GM23338 (cell line): Measurements from ENCODE around the gene SIRPB1. TPM values are rescaled to one million over a fixed set of nuclear protein-coding genes. Genes with fewer than 3 reads are reported as not detected.

Experiments
- ATAC-seq: fragments of 200-7000 bp; cut with Tn5 transposase; 3 replicates; pipeline ENCODE4 v1.9.1; 2020
- DNase-seq: peaks from one replicate; pipeline ENCODE4 v3.0.0-alpha.2; 2015; ENCODE audit warnings: low spot score
- H2AFZ ChIP-seq: fragments of 200-600 bp; sonication (generic); 2 replicates; pipeline ENCODE4 v1.8.0; 2016; ENCODE audit warnings: antibody characterized with exemption, mild to moderate bottlenecking, moderate library complexity
- H3F3A ChIP-seq: fragments of 200-600 bp; sonication (generic); replicated peaks from 2 replicates; pipeline ENCODE4 v1.8.0; 2017; ENCODE audit warnings: antibody characterized with exemption, mixed run types, low read depth
- H3K27ac ChIP-seq: fragments of 200-600 bp; sonication (generic); 2 replicates; pipeline ENCODE4 v1.6.1; 2016; ENCODE audit warnings: low read depth
- H3K27me3 ChIP-seq: fragments of 200-600 bp; sonication (generic); 2 replicates; pipeline ENCODE4 v1.8.0; 2016; ENCODE audit warnings: mild to moderate bottlenecking, mixed run types, moderate library complexity; ENCODE audit not compliant: insufficient read depth
- H3K36me3 ChIP-seq: fragments of 200-600 bp; sonication (generic); 2 replicates; pipeline ENCODE4 v1.8.0; 2016; ENCODE audit warnings: mild to moderate bottlenecking; ENCODE audit not compliant: insufficient read depth
- H3K4me1 ChIP-seq: fragments of 200-600 bp; sonication (generic); 2 replicates; pipeline ENCODE4 v1.8.0; 2016; ENCODE audit warnings: mild to moderate bottlenecking, moderate library complexity; ENCODE audit not compliant: insufficient read depth
- H3K4me2 ChIP-seq: fragments of 200-600 bp; sonication (generic); 2 replicates; pipeline ENCODE4 v1.7.1; 2017; ENCODE audit warnings: mixed run types
- H3K4me3 ChIP-seq: fragments of 200-600 bp; sonication (generic); 2 replicates; pipeline ENCODE4 v1.6.1; 2016; ENCODE audit warnings: mixed run types
- H3K79me2 ChIP-seq: fragments of 200-600 bp; sonication (generic); replicated peaks from 2 replicates; pipeline ENCODE4 v1.8.0; 2017; ENCODE audit warnings: mild to moderate bottlenecking; ENCODE audit not compliant: insufficient read depth
- H3K9me2 ChIP-seq: fragments of 200-600 bp; sonication (generic); 2 replicates; pipeline ENCODE4 v1.8.0; 2017; ENCODE audit not compliant: insufficient read depth
- H4K20me1 ChIP-seq: fragments of 200-600 bp; sonication (generic); replicated peaks from 2 replicates; pipeline ENCODE4 v1.8.0; 2017; ENCODE audit warnings: mild to moderate bottlenecking; ENCODE audit not compliant: insufficient read depth
- H3K27ac Mint-ChIP-seq: 2 replicates; pipeline ENCODE4 v1.8.0; 2020; ENCODE audit warnings: inconsistent platforms, mild to moderate bottlenecking, moderate library complexity, mixed read lengths
- H3K27me3 Mint-ChIP-seq: 3 replicates; pipeline ENCODE4 v1.8.0; 2022; ENCODE audit warnings: low read depth, mild to moderate bottlenecking, moderate library complexity, mixed read lengths, inconsistent platforms; ENCODE audit not compliant: insufficient read depth, poor library complexity
- H3K36me3 Mint-ChIP-seq: 3 replicates; pipeline ENCODE4 v1.8.0; 2021; ENCODE audit warnings: low read depth, mild to moderate bottlenecking, inconsistent platforms, moderate library complexity, mixed read lengths
- H3K4me1 Mint-ChIP-seq: 3 replicates; pipeline ENCODE4 v1.8.0; 2020; ENCODE audit warnings: mild to moderate bottlenecking, inconsistent platforms, mixed read lengths
- H3K4me3 Mint-ChIP-seq: 3 replicates; pipeline ENCODE4 v1.8.0; 2021; ENCODE audit warnings: moderate library complexity, mild to moderate bottlenecking, inconsistent platforms, mixed read lengths
- H3K9me3 Mint-ChIP-seq: 3 replicates; pipeline ENCODE4 v1.8.0; 2020; ENCODE audit warnings: moderate library complexity, mild to moderate bottlenecking, inconsistent platforms, mixed read lengths
- CREB1 ChIP-seq: fragments of 250-450 bp; sonication (Bioruptor Pico); IDR thresholded peaks from 2 replicates; pipeline ENCODE4 v1.5.0; 2020; ENCODE audit warnings: low read depth, mild to moderate bottlenecking, moderate library complexity
- EZH2 ChIP-seq: fragments of 200-600 bp; sonication (generic); IDR thresholded peaks from one replicate; pipeline ENCODE4 v1.8.0; 2017; ENCODE audit warnings: antibody characterized with exemption, mild to moderate bottlenecking, low read depth; ENCODE audit not compliant: unreplicated experiment
- EZH2phosphoT487 ChIP-seq: fragments of 200-600 bp; sonication (generic); IDR thresholded peaks from one replicate; pipeline ENCODE4 v1.8.1; 2018; ENCODE audit warnings: antibody characterized with exemption; ENCODE audit not compliant: unreplicated experiment
- JUNB ChIP-seq: IDR thresholded peaks from one replicate; pipeline ENCODE4 v1.6.1; 2016; ENCODE audit warnings: antibody characterized with exemption; ENCODE audit not compliant: unreplicated experiment
- NANOG ChIP-seq: IDR thresholded peaks from 2 replicates; pipeline ENCODE4 v1.6.1; 2016; ENCODE audit warnings: antibody characterized with exemption, borderline replicate concordance
- POLR2AphosphoS5 ChIP-seq: IDR thresholded peaks from 2 replicates; pipeline ENCODE4 v1.6.1; 2016; ENCODE audit warnings: antibody characterized with exemption, low read depth
- STAT1 ChIP-seq: IDR thresholded peaks from one replicate; pipeline ENCODE4 v1.6.1; 2016; ENCODE audit warnings: antibody characterized with exemption; ENCODE audit not compliant: unreplicated experiment
- ZNF114 ChIP-seq: fragments of 250-450 bp; sonication (Bioruptor Pico); IDR thresholded peaks from 2 replicates; pipeline ENCODE4 v1.5.0; 2020; ENCODE audit warnings: mild to moderate bottlenecking, moderate library complexity
- ZNF331 ChIP-seq: fragments of 250-450 bp; sonication (Bioruptor Pico); IDR thresholded peaks from 2 replicates; pipeline ENCODE4 v1.5.0; 2020; ENCODE audit warnings: low read depth, mild to moderate bottlenecking, moderate library complexity
- polyA plus RNA-seq: library from polyadenylated mRNA; unstranded; fragments of >200 nt; fragmentation: Nextera tagmentation; extraction: Ambion mirVana; gene quantifications from 2 replicates; pipeline ENCODE4 v1.2.1, GENCODE V29; 2016
- total RNA-seq: library from RNA; depleted of rRNA; stranded (reverse); fragments of >200 nt; shearing (Covaris generic); gene quantifications from 2 replicates; pipeline ENCODE4 v1.2.3, GENCODE V29; 2014
- TF ChIP-seq, protein P1 (sequence below), 2 experiments: fragments of 200-600 bp in 1 of 2; sonication (generic) in 1 of 2; conservative IDR thresholded peaks; 2 replicates each; pipeline versions ENCODE4 v1.5.1 to v1.6.1; 2016 to 2017; ENCODE audit warnings: antibody characterized with exemption in 2 of 2, low read depth in 2 of 2, mild to moderate bottlenecking in 2 of 2, moderate library complexity in 1 of 2
- TF ChIP-seq, protein P2 (sequence below): IDR thresholded peaks from one replicate; pipeline ENCODE4 v1.6.1; 2018; ENCODE audit warnings: antibody characterized with exemption; ENCODE audit not compliant: unreplicated experiment
- TF ChIP-seq, protein P3 (sequence below): IDR thresholded peaks from 2 replicates; pipeline ENCODE4 v1.6.1; 2016; ENCODE audit warnings: antibody characterized with exemption
- TF ChIP-seq, protein P4 (sequence below): fragments of 250-450 bp; sonication (Bioruptor Pico); IDR thresholded peaks from 2 replicates; pipeline ENCODE4 v1.5.0; 2020; ENCODE audit warnings: mild to moderate bottlenecking, moderate library complexity

The SIRPB1 gene
- total and polyA plus RNA-seq, 2 experiments from 2014 or later: not detected

DNA sequence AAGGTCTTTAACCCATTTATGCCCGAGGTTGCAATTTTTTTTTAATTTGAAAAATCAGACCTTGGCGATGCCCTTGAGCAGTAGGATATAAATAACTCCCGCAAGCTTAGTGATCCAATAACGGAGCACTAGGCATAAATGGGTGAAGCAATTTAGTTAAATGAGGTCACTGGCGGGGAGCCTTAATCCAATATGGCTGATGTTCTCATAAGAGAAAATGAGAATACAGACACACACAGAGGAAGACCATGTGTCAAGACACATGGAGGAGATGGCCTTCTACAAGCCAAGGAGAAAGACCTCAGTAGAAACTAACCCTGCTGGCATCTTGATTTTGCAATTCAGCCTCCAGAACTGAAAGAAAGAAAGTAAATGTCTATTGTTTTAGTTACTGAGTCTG, 37.0 kb upstream of the SIRPB1 start:
- Histone ChIP-seq H3K27me3 (no peaks in the 10 kb centered on the region), H3K36me3 (no peaks in the 10 kb centered on the region), H3F3A (no peaks in the 10 kb centered on the region), H3K4me1 (no peaks in the 10 kb centered on the region), H3K79me2 (no peaks in the 10 kb centered on the region), H2AFZ (no peak overlapping the region), H3K4me3 (no peak overlapping the region), H3K9me2 (no peaks in the 10 kb centered on the region; the same call in 1 of the 2 replicates), H3K4me2 (no peak overlapping the region), H4K20me1 (no peaks in the 10 kb centered on the region), H3K27ac (no peak overlapping the region)
- DNase-seq: no peak
- Mint-ChIP-seq H3K27me3 (peaks cover 2% of the 10 kb centered on the region), H3K9me3 (no peaks in the 10 kb centered on the region), H3K36me3 (no peaks in the 10 kb centered on the region), H3K4me3 (no peak overlapping the region), H3K27ac (no peak overlapping the region), H3K4me1 (no peaks in the 10 kb centered on the region)
- no peak for ATAC-seq
- TF ChIP-seq, protein P1, sequence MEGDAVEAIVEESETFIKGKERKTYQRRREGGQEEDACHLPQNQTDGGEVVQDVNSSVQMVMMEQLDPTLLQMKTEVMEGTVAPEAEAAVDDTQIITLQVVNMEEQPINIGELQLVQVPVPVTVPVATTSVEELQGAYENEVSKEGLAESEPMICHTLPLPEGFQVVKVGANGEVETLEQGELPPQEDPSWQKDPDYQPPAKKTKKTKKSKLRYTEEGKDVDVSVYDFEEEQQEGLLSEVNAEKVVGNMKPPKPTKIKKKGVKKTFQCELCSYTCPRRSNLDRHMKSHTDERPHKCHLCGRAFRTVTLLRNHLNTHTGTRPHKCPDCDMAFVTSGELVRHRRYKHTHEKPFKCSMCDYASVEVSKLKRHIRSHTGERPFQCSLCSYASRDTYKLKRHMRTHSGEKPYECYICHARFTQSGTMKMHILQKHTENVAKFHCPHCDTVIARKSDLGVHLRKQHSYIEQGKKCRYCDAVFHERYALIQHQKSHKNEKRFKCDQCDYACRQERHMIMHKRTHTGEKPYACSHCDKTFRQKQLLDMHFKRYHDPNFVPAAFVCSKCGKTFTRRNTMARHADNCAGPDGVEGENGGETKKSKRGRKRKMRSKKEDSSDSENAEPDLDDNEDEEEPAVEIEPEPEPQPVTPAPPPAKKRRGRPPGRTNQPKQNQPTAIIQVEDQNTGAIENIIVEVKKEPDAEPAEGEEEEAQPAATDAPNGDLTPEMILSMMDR (conservative IDR thresholded peaks at IDR 0.05; ENCODE audit: low read depth in 2 of 2): no peak
- TF ChIP-seq STAT1 (no peak), JUNB (no peak), EZH2phosphoT487 (no peak), POLR2AphosphoS5 (no peak), CREB1 (CRISPR knock-in tag) (no peak), NANOG (no peak), ZNF331 (CRISPR knock-in tag) (no peak), EZH2 (no peak), ZNF114 (CRISPR knock-in tag) (no peak)
- TF ChIP-seq, protein P2, sequence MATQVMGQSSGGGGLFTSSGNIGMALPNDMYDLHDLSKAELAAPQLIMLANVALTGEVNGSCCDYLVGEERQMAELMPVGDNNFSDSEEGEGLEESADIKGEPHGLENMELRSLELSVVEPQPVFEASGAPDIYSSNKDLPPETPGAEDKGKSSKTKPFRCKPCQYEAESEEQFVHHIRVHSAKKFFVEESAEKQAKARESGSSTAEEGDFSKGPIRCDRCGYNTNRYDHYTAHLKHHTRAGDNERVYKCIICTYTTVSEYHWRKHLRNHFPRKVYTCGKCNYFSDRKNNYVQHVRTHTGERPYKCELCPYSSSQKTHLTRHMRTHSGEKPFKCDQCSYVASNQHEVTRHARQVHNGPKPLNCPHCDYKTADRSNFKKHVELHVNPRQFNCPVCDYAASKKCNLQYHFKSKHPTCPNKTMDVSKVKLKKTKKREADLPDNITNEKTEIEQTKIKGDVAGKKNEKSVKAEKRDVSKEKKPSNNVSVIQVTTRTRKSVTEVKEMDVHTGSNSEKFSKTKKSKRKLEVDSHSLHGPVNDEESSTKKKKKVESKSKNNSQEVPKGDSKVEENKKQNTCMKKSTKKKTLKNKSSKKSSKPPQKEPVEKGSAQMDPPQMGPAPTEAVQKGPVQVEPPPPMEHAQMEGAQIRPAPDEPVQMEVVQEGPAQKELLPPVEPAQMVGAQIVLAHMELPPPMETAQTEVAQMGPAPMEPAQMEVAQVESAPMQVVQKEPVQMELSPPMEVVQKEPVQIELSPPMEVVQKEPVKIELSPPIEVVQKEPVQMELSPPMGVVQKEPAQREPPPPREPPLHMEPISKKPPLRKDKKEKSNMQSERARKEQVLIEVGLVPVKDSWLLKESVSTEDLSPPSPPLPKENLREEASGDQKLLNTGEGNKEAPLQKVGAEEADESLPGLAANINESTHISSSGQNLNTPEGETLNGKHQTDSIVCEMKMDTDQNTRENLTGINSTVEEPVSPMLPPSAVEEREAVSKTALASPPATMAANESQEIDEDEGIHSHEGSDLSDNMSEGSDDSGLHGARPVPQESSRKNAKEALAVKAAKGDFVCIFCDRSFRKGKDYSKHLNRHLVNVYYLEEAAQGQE: no peak
- TF ChIP-seq, protein P3, sequence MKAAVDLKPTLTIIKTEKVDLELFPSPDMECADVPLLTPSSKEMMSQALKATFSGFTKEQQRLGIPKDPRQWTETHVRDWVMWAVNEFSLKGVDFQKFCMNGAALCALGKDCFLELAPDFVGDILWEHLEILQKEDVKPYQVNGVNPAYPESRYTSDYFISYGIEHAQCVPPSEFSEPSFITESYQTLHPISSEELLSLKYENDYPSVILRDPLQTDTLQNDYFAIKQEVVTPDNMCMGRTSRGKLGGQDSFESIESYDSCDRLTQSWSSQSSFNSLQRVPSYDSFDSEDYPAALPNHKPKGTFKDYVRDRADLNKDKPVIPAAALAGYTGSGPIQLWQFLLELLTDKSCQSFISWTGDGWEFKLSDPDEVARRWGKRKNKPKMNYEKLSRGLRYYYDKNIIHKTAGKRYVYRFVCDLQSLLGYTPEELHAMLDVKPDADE: no peak
- TF ChIP-seq, protein P4, sequence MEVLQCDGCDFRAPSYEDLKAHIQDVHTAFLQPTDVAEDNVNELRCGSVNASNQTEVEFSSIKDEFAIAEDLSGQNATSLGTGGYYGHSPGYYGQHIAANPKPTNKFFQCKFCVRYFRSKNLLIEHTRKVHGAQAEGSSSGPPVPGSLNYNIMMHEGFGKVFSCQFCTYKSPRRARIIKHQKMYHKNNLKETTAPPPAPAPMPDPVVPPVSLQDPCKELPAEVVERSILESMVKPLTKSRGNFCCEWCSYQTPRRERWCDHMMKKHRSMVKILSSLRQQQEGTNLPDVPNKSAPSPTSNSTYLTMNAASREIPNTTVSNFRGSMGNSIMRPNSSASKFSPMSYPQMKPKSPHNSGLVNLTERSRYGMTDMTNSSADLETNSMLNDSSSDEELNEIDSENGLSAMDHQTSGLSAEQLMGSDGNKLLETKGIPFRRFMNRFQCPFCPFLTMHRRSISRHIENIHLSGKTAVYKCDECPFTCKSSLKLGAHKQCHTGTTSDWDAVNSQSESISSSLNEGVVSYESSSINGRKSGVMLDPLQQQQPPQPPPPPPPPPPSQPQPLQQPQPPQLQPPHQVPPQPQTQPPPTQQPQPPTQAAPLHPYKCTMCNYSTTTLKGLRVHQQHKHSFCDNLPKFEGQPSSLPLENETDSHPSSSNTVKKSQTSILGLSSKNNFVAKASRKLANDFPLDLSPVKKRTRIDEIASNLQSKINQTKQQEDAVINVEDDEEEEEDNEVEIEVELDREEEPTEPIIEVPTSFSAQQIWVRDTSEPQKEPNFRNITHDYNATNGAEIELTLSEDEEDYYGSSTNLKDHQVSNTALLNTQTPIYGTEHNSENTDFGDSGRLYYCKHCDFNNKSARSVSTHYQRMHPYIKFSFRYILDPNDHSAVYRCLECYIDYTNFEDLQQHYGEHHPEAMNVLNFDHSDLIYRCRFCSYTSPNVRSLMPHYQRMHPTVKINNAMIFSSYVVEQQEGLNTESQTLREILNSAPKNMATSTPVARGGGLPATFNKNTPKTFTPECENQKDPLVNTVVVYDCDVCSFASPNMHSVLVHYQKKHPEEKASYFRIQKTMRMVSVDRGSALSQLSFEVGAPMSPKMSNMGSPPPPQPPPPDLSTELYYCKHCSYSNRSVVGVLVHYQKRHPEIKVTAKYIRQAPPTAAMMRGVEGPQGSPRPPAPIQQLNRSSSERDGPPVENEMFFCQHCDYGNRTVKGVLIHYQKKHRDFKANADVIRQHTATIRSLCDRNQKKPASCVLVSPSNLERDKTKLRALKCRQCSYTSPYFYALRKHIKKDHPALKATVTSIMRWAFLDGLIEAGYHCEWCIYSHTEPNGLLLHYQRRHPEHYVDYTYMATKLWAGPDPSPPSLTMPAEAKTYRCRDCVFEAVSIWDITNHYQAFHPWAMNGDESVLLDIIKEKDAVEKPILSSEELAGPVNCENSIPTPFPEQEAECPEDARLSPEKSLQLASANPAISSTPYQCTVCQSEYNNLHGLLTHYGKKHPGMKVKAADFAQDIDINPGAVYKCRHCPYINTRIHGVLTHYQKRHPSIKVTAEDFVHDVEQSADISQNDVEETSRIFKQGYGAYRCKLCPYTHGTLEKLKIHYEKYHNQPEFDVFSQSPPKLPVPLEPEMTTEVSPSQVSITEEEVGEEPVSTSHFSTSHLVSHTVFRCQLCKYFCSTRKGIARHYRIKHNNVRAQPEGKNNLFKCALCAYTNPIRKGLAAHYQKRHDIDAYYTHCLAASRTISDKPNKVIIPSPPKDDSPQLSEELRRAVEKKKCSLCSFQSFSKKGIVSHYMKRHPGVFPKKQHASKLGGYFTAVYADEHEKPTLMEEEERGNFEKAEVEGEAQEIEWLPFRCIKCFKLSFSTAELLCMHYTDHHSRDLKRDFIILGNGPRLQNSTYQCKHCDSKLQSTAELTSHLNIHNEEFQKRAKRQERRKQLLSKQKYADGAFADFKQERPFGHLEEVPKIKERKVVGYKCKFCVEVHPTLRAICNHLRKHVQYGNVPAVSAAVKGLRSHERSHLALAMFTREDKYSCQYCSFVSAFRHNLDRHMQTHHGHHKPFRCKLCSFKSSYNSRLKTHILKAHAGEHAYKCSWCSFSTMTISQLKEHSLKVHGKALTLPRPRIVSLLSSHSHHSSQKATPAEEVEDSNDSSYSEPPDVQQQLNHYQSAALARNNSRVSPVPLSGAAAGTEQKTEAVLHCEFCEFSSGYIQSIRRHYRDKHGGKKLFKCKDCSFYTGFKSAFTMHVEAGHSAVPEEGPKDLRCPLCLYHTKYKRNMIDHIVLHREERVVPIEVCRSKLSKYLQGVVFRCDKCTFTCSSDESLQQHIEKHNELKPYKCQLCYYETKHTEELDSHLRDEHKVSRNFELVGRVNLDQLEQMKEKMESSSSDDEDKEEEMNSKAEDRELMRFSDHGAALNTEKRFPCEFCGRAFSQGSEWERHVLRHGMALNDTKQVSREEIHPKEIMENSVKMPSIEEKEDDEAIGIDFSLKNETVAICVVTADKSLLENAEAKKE (CRISPR knock-in tag): no peak
